NCI-H1694 (cell line): ENCODE results near the gene OR2G2.

Experiments used
- DNase-seq: peaks from one replicate; lab custom pipeline; 2025; lab: John Stamatoyannopoulos, UW

Gene OR2G2

DNA sequence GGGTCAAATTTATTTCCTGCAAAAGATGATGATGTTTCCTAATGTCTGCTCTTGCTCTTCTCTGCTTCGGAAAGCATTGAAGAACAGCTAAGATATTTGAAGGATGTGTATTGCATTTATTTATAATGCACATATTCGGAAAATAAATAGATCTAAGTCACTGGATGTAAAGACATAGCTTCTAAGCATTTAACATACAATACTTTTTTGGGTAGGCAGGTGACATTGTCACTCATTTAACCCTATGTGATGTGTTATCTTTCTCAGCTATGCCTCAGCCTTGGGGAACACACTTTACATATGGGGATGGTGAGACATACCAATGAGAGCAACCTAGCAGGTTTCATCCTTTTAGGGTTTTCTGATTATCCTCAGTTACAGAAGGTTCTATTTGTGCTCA lies at the start of gene OR2G2:
OR2G2 (plus strand) TSS at position 301 of the 400 bp plus-strand sequence; CDS start at position 301, 0 bp downstream.
- DNase-seq: no peak

- DNase-seq: no peak
Measured at GRCh38 chr1:247538561-247538960, 49.6 kb upstream of the OR2G2 start.

- no peak for DNase-seq
Measured at GRCh38 chr1:247539215-247539614, 48.9 kb upstream of the OR2G2 start.

- no peak for DNase-seq
Measured at GRCh38 chr1:247540581-247540980, 47.6 kb upstream of the OR2G2 start.

DNA sequence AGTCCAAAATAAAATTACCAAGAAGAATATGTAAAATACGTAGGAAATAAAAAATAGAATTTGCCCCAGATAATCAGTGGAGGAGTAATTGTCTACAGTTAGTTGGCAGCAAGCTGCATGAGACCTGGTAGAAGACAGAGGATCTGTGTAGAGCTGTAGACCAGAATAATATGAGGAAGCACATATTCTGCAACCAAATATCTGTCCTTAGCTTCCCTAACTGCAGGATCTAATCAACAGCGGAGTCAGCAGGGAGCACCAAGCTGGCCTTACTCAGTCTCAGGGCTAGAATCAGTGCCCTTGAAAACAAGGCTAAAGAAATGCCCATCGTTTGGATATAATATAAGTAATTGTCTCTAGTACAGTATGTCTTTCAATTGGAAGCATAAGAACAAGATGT lies 45.3 kb upstream of the OR2G2 start:
- no peak for DNase-seq

DNA sequence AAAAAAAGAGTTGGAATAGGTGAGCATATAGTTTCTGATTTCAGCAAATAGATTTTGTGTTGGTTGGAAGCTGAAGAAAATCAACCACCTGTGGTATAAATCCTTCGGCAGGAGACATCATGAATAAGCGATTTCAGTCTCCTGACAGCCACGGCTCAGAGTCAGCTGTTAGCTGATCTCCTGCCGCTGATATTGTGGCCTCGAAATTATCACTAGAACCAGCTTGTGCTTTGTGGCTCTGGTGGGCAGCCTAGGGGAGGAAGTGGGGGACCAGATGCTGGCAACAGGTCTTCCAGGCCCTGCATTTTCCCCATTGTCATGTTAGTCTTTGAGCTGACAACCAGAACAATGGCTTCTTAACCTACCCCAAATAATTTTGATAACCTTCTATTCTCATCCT lies 40.1 kb upstream of the OR2G2 start:
- DNase-seq: no peak

DNA sequence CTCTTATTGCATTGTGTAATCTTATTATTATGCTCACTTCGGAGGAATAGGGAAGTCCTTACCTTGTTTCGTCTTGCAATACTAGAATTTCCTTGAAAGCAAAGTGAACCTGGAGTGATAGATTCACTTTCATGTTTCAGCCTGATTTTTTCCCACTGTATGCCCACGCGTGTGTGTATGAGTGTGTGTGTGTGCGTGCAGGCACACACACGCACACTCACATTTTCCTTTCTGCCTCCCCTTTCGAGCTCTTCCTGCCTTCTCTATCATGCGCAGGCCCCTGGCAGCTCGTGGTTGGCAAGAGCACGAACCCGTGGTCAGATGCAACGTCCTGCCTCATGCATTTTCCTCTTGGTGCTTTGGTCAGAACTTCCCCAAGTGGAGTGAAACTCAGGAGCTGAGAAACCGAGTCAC lies 39.4 kb upstream of the OR2G2 start, which contains the start of gene GCSAML:
GCSAML (plus strand) TSS at position 366 of the 414 bp plus-strand sequence. CDS start 58 bp downstream, outside the sequence.
- no peak for DNase-seq

DNA sequence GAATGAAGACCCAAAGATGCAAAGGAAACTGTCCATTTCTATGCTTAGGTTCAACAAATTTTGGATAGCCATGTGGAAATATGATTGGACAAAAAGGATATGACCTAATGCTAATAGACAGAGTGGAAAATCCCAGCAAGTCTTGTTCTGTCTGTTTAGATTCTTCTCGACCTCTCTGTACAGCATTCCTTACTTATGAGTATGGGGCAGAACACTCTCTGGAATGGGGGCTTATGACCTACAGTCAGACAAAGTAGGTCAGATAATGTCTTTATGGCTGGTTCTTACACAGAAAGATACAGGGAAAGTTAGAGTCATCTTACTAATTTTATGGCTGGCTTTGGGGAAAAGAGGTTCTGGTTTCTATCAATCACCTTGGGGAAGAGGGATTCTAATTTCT lies 36.4 kb upstream of the OR2G2 start:
- DNase-seq: no peak

GRCh38 chr1:247552231-247552630 lies 35.9 kb upstream of the OR2G2 start:
- DNase-seq: no peak

GRCh38 chr1:247557926-247558674 lies 30.1 kb upstream of the OR2G2 start:
- DNase-seq: no peak

GRCh38 chr1:247561711-247562110 lies 26.4 kb upstream of the OR2G2 start:
- DNase-seq: no peak

DNA sequence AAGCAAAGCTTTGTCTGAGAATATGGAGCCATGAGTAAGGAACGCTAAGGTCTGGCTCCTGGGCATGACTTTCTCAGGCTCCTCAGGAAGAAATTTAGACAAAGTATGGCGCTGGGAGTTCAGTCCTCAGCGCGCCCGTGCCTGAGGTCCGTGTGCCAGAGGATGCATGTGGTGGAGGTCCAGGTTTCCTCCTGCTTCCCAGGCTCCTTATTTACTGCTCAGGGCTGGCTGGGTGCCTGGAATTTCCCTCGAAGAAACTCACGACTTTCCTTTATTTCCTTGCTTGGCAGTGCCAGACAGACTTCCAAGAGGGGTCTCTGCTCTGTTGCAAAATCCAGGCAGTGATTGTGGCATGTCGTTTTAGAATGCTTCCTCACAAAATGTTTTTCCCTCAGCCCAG lies 26.0 kb upstream of the OR2G2 start:
- no peak for DNase-seq

DNA sequence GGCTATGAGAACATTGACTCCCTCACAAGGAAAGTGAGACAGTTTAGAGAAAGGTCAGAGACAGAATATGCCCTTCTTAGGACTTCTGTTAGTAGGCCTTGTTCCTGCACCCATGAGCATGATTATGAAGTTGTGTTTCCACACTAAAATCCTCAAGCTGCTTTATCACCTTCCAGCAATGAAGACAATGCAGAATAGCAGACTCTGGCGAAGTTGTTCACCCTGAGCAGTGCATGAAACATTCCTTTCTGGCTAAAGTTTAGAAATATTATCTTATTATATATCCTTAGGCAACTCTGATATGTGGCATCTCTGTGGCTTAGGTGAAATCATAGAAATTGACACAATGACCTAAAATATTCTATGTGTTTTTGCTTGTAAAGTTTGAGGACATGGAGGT lies 13.9 kb upstream of the OR2G2 start:
- DNase-seq: no peak

GRCh38 chr1:247574664-247575063 lies 13.5 kb upstream of the OR2G2 start:
- DNase-seq: no peak

DNA sequence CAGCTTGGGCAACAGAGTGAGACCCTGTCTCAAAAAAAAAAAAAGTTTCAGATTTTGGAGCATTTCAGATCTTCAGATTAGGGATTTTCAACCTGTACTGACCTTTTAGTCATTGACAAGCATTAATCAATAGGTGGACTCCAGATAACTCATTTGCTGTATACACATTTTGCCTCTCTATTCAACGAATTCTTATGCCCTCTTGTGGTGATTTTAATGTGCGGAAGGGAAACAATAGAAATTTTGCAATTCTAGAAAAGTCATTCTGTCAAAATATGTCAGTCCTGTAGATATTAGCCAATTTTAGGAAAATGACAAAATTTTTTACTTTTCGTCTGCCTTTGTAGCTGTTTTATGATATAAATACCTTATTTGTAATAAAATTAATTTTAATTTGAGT lies 11.6 kb upstream of the OR2G2 start:
- no peak for DNase-seq

DNA sequence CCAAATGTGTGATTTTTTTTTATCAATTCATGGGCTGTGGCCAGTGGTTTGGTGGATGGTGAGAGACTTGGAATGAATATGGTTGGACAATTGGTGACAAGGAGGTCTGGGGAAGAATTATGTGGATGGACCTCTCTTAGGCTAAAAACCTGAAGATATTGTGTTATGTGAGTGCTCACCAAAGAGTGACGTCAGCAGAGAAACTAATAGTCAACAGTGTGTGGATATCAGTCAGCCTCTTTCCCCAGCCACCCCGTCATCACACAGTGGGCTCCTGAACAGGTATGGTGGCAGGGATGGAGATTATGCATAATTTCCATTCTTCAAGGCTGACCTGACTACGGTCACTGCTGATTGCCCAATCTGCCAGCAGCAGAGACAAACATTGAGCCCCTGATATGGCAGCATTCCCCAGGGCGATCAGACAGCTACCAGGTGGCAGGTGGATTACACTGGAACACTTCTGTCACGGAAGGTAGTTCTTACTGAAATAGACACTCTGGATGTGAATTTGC lies 9.2 kb upstream of the OR2G2 start:
- no peak for DNase-seq

GRCh38 chr1:247605286-247605685 lies 17.1 kb downstream of the OR2G2 start, which contains the start of gene OR2G3:
Gene OR2G3, plus strand, starts transcription at chr1:247605586. Its CDS starts 0 bp downstream, at chr1:247605586.
- DNase-seq: no peak

DNA sequence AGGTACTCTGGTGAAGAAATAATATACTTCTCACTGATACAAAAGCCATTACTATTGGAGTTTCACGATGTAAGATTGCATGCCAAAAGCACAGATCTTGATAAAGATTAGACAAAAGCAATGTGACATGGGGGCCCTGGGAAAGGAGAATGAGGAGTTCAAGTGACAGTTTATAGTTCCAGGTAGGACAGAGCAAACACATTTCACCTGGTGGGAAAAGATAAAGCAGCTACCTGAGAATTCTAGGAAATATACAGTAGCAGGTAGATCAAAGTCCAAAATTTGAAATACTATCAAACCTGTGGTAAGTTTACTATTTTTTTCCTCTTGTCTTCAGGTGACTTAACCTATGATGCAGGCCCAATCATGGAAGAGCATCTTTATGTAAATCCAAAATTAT lies 25.2 kb downstream of the OR2G2 start:
- DNase-seq: no peak

DNA sequence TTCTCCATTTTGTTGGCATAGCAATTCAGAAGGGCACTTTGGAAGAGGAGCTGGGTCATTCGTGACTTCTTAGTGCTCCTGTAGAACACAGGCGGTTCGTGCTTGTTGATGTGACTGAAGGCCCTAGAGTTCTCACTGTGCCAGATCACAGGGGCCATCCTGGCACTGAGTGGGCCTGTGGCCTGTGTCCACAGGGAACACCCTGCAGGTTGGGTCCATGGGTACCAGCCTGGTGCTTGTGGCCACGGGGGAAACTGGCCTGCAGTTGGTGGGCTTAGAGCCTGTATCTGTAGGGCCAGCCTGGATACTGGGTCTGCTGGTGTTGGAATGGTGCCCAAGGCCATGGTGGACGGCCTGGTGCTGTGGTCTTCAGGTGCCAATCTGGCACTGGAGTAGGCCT lies 26.5 kb downstream of the OR2G2 start:
- no peak for DNase-seq

DNA sequence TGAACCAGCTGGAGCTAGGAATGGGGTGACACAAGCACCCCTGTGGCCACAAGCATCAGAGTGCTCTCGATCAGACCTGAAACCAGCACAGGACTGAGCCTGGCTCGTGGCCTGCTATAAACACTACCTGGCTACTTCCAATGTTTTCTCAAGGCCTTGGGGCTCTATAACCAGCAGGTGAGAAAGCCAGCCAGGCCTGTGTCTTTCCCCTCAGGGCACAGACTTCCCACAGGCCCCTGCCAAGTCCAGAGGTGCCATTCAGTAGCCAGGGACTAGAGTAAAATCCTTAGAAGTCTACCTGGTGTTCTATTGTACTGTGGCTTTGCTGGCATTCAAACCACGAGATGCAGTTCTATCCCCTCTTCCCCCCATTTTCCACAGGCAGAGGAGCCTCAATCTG lies 39.8 kb downstream of the OR2G2 start:
- no peak for DNase-seq

GRCh38 chr1:247638011-247638410 lies 49.9 kb downstream of the OR2G2 start:
- no peak for DNase-seq

- no peak for DNase-seq
Measured at GRCh38 chr1:247638781-247639180, 50.6 kb downstream of the OR2G2 start.
